Measurements from ENCODE around the gene LAG3.

DNA sequence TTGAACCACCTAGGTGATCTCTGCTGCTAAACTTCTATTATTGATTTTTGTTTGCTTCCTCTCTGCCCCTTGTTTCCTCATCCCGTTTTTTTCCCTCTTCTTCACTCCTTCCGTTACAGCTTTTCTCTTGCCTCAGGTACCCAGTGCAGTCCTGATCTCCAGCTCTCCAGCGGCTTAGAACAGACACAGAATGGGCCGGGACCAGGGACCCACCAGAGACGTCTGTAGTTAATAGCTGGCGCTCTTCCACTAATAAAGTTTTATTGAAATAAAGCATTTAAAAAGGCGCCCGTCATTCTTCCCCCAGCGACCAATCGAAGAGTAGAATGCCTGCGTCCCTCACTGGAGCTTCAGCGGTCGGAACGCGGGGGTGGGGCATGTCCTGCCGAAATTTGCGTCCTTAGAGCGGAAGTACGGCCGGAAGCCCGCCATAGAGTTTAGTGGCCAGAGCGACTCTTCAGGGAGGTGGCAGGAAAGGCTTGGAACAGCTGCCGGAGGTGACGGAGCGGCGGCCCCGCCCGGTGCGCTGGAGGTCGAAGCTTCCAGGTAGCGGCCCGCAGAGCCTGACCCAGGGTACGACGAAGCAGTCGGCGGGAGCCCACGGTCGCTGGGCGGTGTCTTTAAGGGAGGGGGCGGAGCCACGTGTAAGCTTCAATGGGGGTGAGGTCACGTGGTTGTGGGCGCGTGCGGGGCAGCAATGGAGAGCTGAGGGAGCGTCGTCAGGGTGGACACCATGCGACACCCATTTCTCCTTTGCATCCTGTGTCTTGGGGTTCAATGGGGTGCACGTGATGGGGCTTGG, 48.5 kb upstream of the LAG3 start, which contains the start of gene COPS7A:
- TF ChIP-seq, protein P1, sequence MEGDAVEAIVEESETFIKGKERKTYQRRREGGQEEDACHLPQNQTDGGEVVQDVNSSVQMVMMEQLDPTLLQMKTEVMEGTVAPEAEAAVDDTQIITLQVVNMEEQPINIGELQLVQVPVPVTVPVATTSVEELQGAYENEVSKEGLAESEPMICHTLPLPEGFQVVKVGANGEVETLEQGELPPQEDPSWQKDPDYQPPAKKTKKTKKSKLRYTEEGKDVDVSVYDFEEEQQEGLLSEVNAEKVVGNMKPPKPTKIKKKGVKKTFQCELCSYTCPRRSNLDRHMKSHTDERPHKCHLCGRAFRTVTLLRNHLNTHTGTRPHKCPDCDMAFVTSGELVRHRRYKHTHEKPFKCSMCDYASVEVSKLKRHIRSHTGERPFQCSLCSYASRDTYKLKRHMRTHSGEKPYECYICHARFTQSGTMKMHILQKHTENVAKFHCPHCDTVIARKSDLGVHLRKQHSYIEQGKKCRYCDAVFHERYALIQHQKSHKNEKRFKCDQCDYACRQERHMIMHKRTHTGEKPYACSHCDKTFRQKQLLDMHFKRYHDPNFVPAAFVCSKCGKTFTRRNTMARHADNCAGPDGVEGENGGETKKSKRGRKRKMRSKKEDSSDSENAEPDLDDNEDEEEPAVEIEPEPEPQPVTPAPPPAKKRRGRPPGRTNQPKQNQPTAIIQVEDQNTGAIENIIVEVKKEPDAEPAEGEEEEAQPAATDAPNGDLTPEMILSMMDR (conservative IDR thresholded peaks at IDR 0.05; ENCODE audit: low read length): no peak
- no peak for TF ChIP-seq EZH2phosphoT487 (IDR thresholded peaks at IDR 0.05; ENCODE audit: borderline replicate concordance)

Data from Loucy (cell line).